NT2/D1 (cell line): Measurements from ENCODE around the gene SPOP.

Experiments used
- YY1 ChIP-seq: IDR thresholded peaks from 2 replicates; pipeline ENCODE4 v1.6.1; 2011; ENCODE audit not compliant: insufficient read length, insufficient read depth
- ZNF274 ChIP-seq: IDR thresholded peaks from 2 replicates; pipeline ENCODE4 v1.6.1; 2011; ENCODE audit warnings: mild to moderate bottlenecking, low read depth, low read length

- no peak for TF ChIP-seq ZNF274
- TF ChIP-seq YY1 = no peak
Observed at GRCh38 chr17:49567104-49567521, 110.8 kb downstream of the SPOP start.
